Naive B cell (primary cell): ENCODE measurements around the gene MCUR1. TPM values are rescaled to one million over a fixed set of nuclear protein-coding genes. Genes with fewer than 3 reads are reported as not detected.
A peak's percentile ranks its signal among the peaks of the same experiment; 100 is the strongest.
"Not testable (repeated sequence)": the region's sequence is repeated elsewhere in the genome, so short reads cannot be mapped to it uniquely, and the experiment has no call there.

ENCODE experiments used
- ATAC-seq, 2 donors: fragments of 150-1000 bp; cut with Tn5 transposase; 2 replicates each; pipeline ENCODE4 v1.10.0; 2021; ENCODE audit warnings: low read depth in 2 of 2, mild to moderate bottlenecking in 2 of 2, moderate library complexity in 2 of 2
- DNase-seq: peaks from one replicate; pipeline ENCODE4 v3.0.0; 2022
- H3K27ac Mint-ChIP-seq, 6 donors: one replicate each; pipeline ENCODE4 v1.8.0; 2020 to 2022; ENCODE audit warnings: mild to moderate bottlenecking in 6 of 6, mixed read lengths in 6 of 6, moderate library complexity in 5 of 6, inconsistent platforms in 2 of 6
- H3K27me3 Mint-ChIP-seq, 3 donors: one replicate each; pipeline ENCODE4 v1.8.0; 2021 to 2022; ENCODE audit warnings: mixed read lengths in 3 of 3, mild to moderate bottlenecking in 1 of 3
- H3K36me3 Mint-ChIP-seq, 2 donors: one replicate each; pipeline ENCODE4 v1.8.0; 2020 to 2022; ENCODE audit warnings: mixed read lengths in 2 of 2, inconsistent platforms in 1 of 2, mild to moderate bottlenecking in 1 of 2
- H3K4me1 Mint-ChIP-seq, 3 donors: one replicate each; pipeline ENCODE4 v1.8.0; 2020 to 2022; ENCODE audit warnings: mixed read lengths in 3 of 3, inconsistent platforms in 1 of 3, mild to moderate bottlenecking in 1 of 3, moderate library complexity in 1 of 3
- H3K4me3 Mint-ChIP-seq, 8 donors: one replicate each; pipeline ENCODE4 v1.8.0; 2020 to 2022; ENCODE audit warnings: mild to moderate bottlenecking in 8 of 8, mixed read lengths in 8 of 8, moderate library complexity in 8 of 8, inconsistent platforms in 2 of 8
- H3K9me3 Mint-ChIP-seq, 7 donors: one replicate each; pipeline ENCODE4 v1.8.0; 2020 to 2022; ENCODE audit warnings: mixed read lengths in 7 of 7, mild to moderate bottlenecking in 5 of 7, inconsistent platforms in 2 of 7, moderate library complexity in 1 of 7
- polyA plus RNA-seq, 6 donors: library from polyadenylated mRNA; unstranded; fragments of 300-500 nt; fragmentation: Illumina TruSeq; gene quantifications; one replicate each; pipeline ENCODE4 v1.2.3, GENCODE V29; 2021; ENCODE audit warnings: low read depth in 6 of 6

MCUR1 gene
- 10 to 100 TPM in 3 of 6 donors, 1 to 10 TPM in 3; 5.4 to 11.5 (median 9.8) TPM for polyA plus RNA-seq

- no peaks in the 10 kb centered on the region for H3K9me3 Mint-ChIP-seq
- H3K36me3 Mint-ChIP-seq, result no peaks in the 10 kb centered on the region
- DNase-seq (peak; percentile 85), ATAC-seq (peak; percentile 83)
- H3K27ac Mint-ChIP-seq, result peak within 1 kb of the TSS; percentile 80 to 92 (median 88)
- peak within 1 kb of the TSS; percentile 77 to 96 (median 92) for H3K4me3 Mint-ChIP-seq
- peaks cover 19 to 36% (median 32%) of the 10 kb centered on the region in 3 donors for H3K4me1 Mint-ChIP-seq
- H3K27me3 Mint-ChIP-seq, result no peaks in the 10 kb centered on the region
These were observed at the start of gene MCUR1 for GRCh38 chr6:13814176-13814937. Gene MCUR1 (minus strand): TSS chr6:13814557. CDS start chr6:13814429, 128 bp downstream.

GRCh38 chr6:13863699-13864155 lies 49.4 kb upstream of the MCUR1 start:
- Mint-ChIP-seq H3K27ac (no peak overlapping the region), H3K27me3 (peaks cover 23 to 31% (median 30%) of the 10 kb centered on the region in 3 donors), H3K36me3 (peaks cover 0 to 8% of the 10 kb centered on the region in 2 donors), H3K9me3 (peaks cover 0 to 12% (median 10%) of the 10 kb centered on the region in 7 donors), H3K4me1 (peaks cover 0 to 4% (median 3%) of the 10 kb centered on the region in 3 donors), H3K4me3 (no peak overlapping the region)
- ATAC-seq, result no peak
- no peak for DNase-seq

- H3K27ac Mint-ChIP-seq, H3K4me1 Mint-ChIP-seq, H3K36me3 Mint-ChIP-seq, ATAC-seq, DNase-seq: not testable (repeated sequence)
- peaks cover 0 to 12% (median 10%) of the 10 kb centered on the region in 7 donors for H3K9me3 Mint-ChIP-seq
- peaks cover 26 to 39% (median 31%) of the 10 kb centered on the region in 3 donors for H3K27me3 Mint-ChIP-seq
- peak overlapping the region in 6 of 8 donors; percentile 41 to 75 (median 64) for H3K4me3 Mint-ChIP-seq
These were observed 46.3 kb upstream of the MCUR1 start for GRCh38 chr6:13860556-13861185.

GRCh38 chr6:13859871-13860555 lies 45.7 kb upstream of the MCUR1 start:
- H3K4me3 Mint-ChIP-seq, result peak overlapping the region in 7 of 8 donors; percentile 40 to 75 (median 59)
- ATAC-seq (peak; percentile 23 to 32), DNase-seq (no peak)
- H3K27ac Mint-ChIP-seq, result no peak overlapping the region
- H3K36me3 Mint-ChIP-seq, result peaks cover 0 to 8% of the 10 kb centered on the region in 2 donors
- H3K27me3 Mint-ChIP-seq, result peaks cover 31 to 44% (median 32%) of the 10 kb centered on the region in 3 donors
- peaks cover 0 to 17% (median 10%) of the 10 kb centered on the region in 7 donors for H3K9me3 Mint-ChIP-seq
- H3K4me1 Mint-ChIP-seq, result peaks cover 0 to 2% (median under 1%) of the 10 kb centered on the region in 3 donors

- Mint-ChIP-seq H3K36me3 (no peaks in the 10 kb centered on the region), H3K27ac (no peak overlapping the region), H3K4me1 (no peaks in the 10 kb centered on the region), H3K27me3 (peaks cover 22 to 28% (median 23%) of the 10 kb centered on the region in 3 donors), H3K4me3 (no peak overlapping the region), H3K9me3 (peaks cover 0 to 6% (median 0%) of the 10 kb centered on the region in 7 donors)
- no peak for DNase-seq
- no peak for ATAC-seq
These were observed 40.4 kb upstream of the MCUR1 start for GRCh38 chr6:13854716-13855250.

GRCh38 chr6:13853871-13854270 lies 39.5 kb upstream of the MCUR1 start:
- Mint-ChIP-seq H3K27ac (no peak overlapping the region), H3K9me3 (peaks cover 0 to 6% (median 0%) of the 10 kb centered on the region in 7 donors), H3K4me1 (no peaks in the 10 kb centered on the region), H3K4me3 (peak overlapping the region in 1 of 8 donors; percentile 4), H3K36me3 (no peaks in the 10 kb centered on the region), H3K27me3 (peaks cover 23 to 27% (median 24%) of the 10 kb centered on the region in 3 donors)
- ATAC-seq, result no peak
- no peak for DNase-seq

GRCh38 chr6:13851803-13852202 lies 37.4 kb upstream of the MCUR1 start:
- Mint-ChIP-seq H3K4me3 (peak overlapping the region in 1 of 8 donors; percentile 22), H3K9me3 (peaks cover 0 to 6% (median 0%) of the 10 kb centered on the region in 7 donors), H3K4me1 (no peaks in the 10 kb centered on the region), H3K27me3 (peaks cover 15 to 37% (median 27%) of the 10 kb centered on the region in 3 donors), H3K27ac (peak overlapping the region in 1 of 6 donors; percentile 52), H3K36me3 (no peaks in the 10 kb centered on the region)
- ATAC-seq (no peak), DNase-seq (no peak)

GRCh38 chr6:13851330-13851729 lies 37.0 kb upstream of the MCUR1 start:
- Mint-ChIP-seq H3K4me1 (no peaks in the 10 kb centered on the region), H3K4me3 (no peak overlapping the region), H3K36me3 (no peaks in the 10 kb centered on the region), H3K27ac (no peak overlapping the region), H3K9me3 (peaks cover 0 to 6% (median 0%) of the 10 kb centered on the region in 7 donors), H3K27me3 (peaks cover 15 to 39% (median 22%) of the 10 kb centered on the region in 3 donors)
- ATAC-seq, result no peak
- DNase-seq, result no peak

- H3K4me1 Mint-ChIP-seq, H3K36me3 Mint-ChIP-seq, H3K9me3 Mint-ChIP-seq, H3K27ac Mint-ChIP-seq, DNase-seq, H3K4me3 Mint-ChIP-seq, ATAC-seq: not testable (repeated sequence)
- H3K27me3 Mint-ChIP-seq, result peaks cover 15 to 38% (median 17%) of the 10 kb centered on the region in 3 donors
These were observed 36.3 kb upstream of the MCUR1 start for GRCh38 chr6:13850690-13851089.

GRCh38 chr6:13848522-13849150 lies 34.3 kb upstream of the MCUR1 start:
- no peak for ATAC-seq
- H3K36me3 Mint-ChIP-seq, result no peaks in the 10 kb centered on the region
- no peak overlapping the region for H3K27ac Mint-ChIP-seq
- H3K27me3 Mint-ChIP-seq, result peaks cover 6 to 30% (median 15%) of the 10 kb centered on the region in 3 donors
- H3K4me1 Mint-ChIP-seq, result no peaks in the 10 kb centered on the region
- no peaks in the 10 kb centered on the region for H3K9me3 Mint-ChIP-seq
- H3K4me3 Mint-ChIP-seq, result no peak overlapping the region
- no peak for DNase-seq

- H3K9me3 Mint-ChIP-seq, result no peaks in the 10 kb centered on the region
- no peaks in the 10 kb centered on the region for H3K36me3 Mint-ChIP-seq
- H3K4me1 Mint-ChIP-seq, result no peaks in the 10 kb centered on the region
- H3K27ac Mint-ChIP-seq, result no peak overlapping the region
- ATAC-seq, result no peak
- no peak overlapping the region for H3K4me3 Mint-ChIP-seq
- H3K27me3 Mint-ChIP-seq, result peaks cover 5 to 22% (median 15%) of the 10 kb centered on the region in 3 donors
- DNase-seq, result no peak
These were observed 33.1 kb upstream of the MCUR1 start for GRCh38 chr6:13847326-13848050.

GRCh38 chr6:13846841-13847240 lies 32.5 kb upstream of the MCUR1 start:
- ATAC-seq, result no peak
- Mint-ChIP-seq H3K4me3 (peak overlapping the region in 1 of 8 donors; percentile 45), H3K4me1 (no peaks in the 10 kb centered on the region), H3K9me3 (no peaks in the 10 kb centered on the region), H3K27me3 (peaks cover 5 to 22% (median 10%) of the 10 kb centered on the region in 3 donors), H3K27ac (no peak overlapping the region), H3K36me3 (no peaks in the 10 kb centered on the region)
- no peak for DNase-seq
